Mammary epithelial cell (primary cell): ENCODE results near the gene RIF1.

ENCODE experiments used
- EZH2 ChIP-seq: IDR thresholded peaks from 2 replicates; pipeline ENCODE4 v1.6.1; 2012; ENCODE audit warnings: low read length, inconsistent platforms, borderline replicate concordance
- TF ChIP-seq, protein P1 (sequence below), 2 donors: IDR thresholded peaks in 1 of 2; conservative IDR thresholded peaks in 1 of 2; 2 replicates each; pipeline ENCODE4 v1.5.1; 2011 to 2012; ENCODE audit warnings: inconsistent platforms in 2 of 2, low read length in 2 of 2, mild to moderate bottlenecking in 2 of 2, control low read depth in 1 of 2, low read depth in 1 of 2; ENCODE audit not compliant: insufficient read depth in 1 of 2; ENCODE audit errors: extremely low read depth in 1 of 2

- TF ChIP-seq EZH2: no peak
- TF ChIP-seq, protein P1, sequence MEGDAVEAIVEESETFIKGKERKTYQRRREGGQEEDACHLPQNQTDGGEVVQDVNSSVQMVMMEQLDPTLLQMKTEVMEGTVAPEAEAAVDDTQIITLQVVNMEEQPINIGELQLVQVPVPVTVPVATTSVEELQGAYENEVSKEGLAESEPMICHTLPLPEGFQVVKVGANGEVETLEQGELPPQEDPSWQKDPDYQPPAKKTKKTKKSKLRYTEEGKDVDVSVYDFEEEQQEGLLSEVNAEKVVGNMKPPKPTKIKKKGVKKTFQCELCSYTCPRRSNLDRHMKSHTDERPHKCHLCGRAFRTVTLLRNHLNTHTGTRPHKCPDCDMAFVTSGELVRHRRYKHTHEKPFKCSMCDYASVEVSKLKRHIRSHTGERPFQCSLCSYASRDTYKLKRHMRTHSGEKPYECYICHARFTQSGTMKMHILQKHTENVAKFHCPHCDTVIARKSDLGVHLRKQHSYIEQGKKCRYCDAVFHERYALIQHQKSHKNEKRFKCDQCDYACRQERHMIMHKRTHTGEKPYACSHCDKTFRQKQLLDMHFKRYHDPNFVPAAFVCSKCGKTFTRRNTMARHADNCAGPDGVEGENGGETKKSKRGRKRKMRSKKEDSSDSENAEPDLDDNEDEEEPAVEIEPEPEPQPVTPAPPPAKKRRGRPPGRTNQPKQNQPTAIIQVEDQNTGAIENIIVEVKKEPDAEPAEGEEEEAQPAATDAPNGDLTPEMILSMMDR (conservative IDR thresholded peaks at IDR 0.05 in 1 of 2, IDR thresholded peaks at IDR 0.05 in 1 of 2; ENCODE audit: extremely low read depth in 1 of 2, insufficient read depth in 1 of 2, low read depth in 1 of 2, low read length in 2 of 2): no peak
These were observed 15.2 kb upstream of the RIF1 start for GRCh38 chr2:151394509-151394908.
